ENCODE results near the gene APOC1. TPM values are rescaled to one million over a fixed set of nuclear protein-coding genes. Genes with fewer than 3 reads are reported as not detected.

APOC1 gene
- total RNA-seq, 1 donor from 2014 or later: 16.1 TPM

DNA sequence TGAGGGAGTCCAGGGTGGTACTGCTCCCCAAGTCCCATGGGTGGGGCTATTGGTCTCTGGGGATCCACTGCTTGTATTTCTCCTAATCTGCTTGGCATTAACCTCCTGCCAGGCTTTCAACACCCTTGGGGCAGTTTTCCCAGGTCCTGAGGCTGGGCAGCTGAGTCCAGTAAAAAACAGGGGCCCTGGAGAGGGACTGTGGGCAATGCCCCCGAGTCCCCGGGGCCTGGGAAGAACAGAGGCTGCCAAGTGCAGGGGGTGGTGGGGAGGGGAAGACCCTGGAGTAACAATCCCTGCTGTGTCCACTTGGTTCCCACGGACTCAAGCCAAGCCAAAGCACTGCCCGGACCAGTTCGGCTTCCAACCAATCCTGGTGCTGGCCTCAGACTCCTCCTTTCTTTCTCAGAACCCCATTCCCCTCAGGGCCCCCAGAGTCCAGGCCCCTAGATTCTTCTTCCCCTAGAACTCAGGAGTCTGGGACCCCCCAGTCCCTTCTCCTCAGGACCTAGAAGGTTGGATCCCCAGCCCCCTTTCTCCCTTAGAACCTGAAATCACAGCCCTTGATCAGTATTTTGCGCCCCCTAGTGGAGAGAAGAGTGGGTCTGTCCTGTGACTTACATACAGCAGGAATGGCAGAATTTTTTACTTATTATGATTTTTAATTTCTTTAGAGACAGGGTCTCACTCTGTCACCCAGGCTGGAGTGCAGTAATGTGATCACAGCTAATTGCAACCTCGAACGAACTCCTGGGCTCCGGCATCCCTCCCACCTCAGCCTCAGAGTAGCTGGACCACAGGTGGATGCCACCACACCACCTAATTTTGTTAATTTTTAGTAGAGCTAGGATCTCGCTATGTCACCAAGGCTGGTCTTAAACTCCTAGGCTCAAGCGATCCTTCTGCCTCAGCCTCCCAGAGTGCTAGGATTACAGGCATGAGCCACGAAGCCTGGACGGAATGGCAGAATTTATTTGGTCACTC is 37.1 kb downstream of the APOC1 start:
- H3K9ac ChIP-seq: no peak overlapping the region
- peaks cover 7% of the 10 kb centered on the region for H3K4me1 ChIP-seq
- no peak overlapping the region for H2AFZ ChIP-seq (replicated peaks)

DNA sequence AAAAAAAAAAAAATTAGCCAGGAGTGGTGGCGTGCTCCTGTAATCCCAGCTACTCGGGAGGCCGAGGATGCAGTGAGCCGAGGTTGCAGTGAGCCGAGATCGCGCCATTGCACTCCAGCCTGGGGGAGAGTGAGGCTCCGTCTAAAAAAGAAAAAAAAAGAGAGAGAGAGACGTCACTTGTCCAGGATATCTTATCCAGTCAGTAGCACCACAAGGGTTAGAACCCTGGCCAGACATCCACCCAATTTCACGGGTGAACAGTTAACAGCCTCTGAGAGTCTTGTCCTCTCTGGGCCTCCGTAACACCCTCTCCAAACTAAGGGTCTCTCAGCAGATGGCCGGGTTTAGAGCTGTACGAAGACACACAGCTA is 39.9 kb downstream of the APOC1 start:
- H3K27me3 Mint-ChIP-seq (ENCODE audit: insufficient read depth, low read depth): peaks cover 7% of the 10 kb centered on the region
- peak overlapping the region; percentile 97 for H2AFZ ChIP-seq (replicated peaks)
- H4K20me1 ChIP-seq (ENCODE audit: low read depth): peaks cover 37% of the 10 kb centered on the region
- DNase-seq (ENCODE audit: low spot score): no peak
- peaks cover 45% of the 10 kb centered on the region for H3K79me2 ChIP-seq (ENCODE audit: low read depth)
- H3F3A ChIP-seq (ENCODE audit: low read depth): peaks cover 20% of the 10 kb centered on the region
- H3K4me3 ChIP-seq: peak overlapping the region; percentile 98
- no peaks in the 10 kb centered on the region for H3K27me3 ChIP-seq
- H3K27ac Mint-ChIP-seq: peak overlapping the region; percentile 98
- H3K27ac ChIP-seq: peak overlapping the region; percentile 90
- H3K4me1 Mint-ChIP-seq: peaks cover 34% of the 10 kb centered on the region
- peak overlapping the region; percentile 77 for H3K9ac ChIP-seq
- H3K4me2 ChIP-seq: peak overlapping the region; percentile 87
- peaks cover 7% of the 10 kb centered on the region for H3K4me1 ChIP-seq
- peak overlapping the region; percentile 98 for H3K4me3 Mint-ChIP-seq
- no peaks in the 10 kb centered on the region for H3K9me3 Mint-ChIP-seq
- TF ChIP-seq EZH2 (IDR thresholded peaks at IDR 0.05): no peak
- no peak for TF ChIP-seq EZH2phosphoT487 (IDR thresholded peaks at IDR 0.05)
- TF ChIP-seq, protein P1, sequence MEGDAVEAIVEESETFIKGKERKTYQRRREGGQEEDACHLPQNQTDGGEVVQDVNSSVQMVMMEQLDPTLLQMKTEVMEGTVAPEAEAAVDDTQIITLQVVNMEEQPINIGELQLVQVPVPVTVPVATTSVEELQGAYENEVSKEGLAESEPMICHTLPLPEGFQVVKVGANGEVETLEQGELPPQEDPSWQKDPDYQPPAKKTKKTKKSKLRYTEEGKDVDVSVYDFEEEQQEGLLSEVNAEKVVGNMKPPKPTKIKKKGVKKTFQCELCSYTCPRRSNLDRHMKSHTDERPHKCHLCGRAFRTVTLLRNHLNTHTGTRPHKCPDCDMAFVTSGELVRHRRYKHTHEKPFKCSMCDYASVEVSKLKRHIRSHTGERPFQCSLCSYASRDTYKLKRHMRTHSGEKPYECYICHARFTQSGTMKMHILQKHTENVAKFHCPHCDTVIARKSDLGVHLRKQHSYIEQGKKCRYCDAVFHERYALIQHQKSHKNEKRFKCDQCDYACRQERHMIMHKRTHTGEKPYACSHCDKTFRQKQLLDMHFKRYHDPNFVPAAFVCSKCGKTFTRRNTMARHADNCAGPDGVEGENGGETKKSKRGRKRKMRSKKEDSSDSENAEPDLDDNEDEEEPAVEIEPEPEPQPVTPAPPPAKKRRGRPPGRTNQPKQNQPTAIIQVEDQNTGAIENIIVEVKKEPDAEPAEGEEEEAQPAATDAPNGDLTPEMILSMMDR (IDR thresholded peaks at IDR 0.05): no peak
- H3K36me3 ChIP-seq: no peaks in the 10 kb centered on the region
- peaks cover 1% of the 10 kb centered on the region for H3K36me3 Mint-ChIP-seq
- H3K9me3 ChIP-seq (ENCODE audit: low read depth): no peaks in the 10 kb centered on the region

More for the DNA sequence above, 37.1 kb downstream of the APOC1 start:
- no peak overlapping the region for H3K27ac ChIP-seq
- H3K4me3 ChIP-seq: no peak overlapping the region
- peaks cover 20% of the 10 kb centered on the region for H3F3A ChIP-seq (ENCODE audit: low read depth)
- peaks cover 7% of the 10 kb centered on the region for H3K27me3 Mint-ChIP-seq (ENCODE audit: insufficient read depth, low read depth)
- H3K36me3 ChIP-seq: no peaks in the 10 kb centered on the region
- no peaks in the 10 kb centered on the region for H3K9me3 ChIP-seq (ENCODE audit: low read depth)
- no peak overlapping the region for H3K27ac Mint-ChIP-seq
- H3K79me2 ChIP-seq (ENCODE audit: low read depth): peaks cover 18% of the 10 kb centered on the region
- peaks cover 12% of the 10 kb centered on the region for H4K20me1 ChIP-seq (ENCODE audit: low read depth)
- H3K4me2 ChIP-seq: no peak overlapping the region
- H3K27me3 ChIP-seq: no peaks in the 10 kb centered on the region
- peak; percentile 92 for DNase-seq (ENCODE audit: low spot score)
- peaks cover 1% of the 10 kb centered on the region for H3K36me3 Mint-ChIP-seq
- peaks cover 23% of the 10 kb centered on the region for H3K4me1 Mint-ChIP-seq
- H3K4me3 Mint-ChIP-seq: no peak overlapping the region
- H3K9me3 Mint-ChIP-seq: no peaks in the 10 kb centered on the region
- TF ChIP-seq, protein P1 (IDR thresholded peaks at IDR 0.05): peak; percentile 99
- no peak for TF ChIP-seq EZH2phosphoT487 (IDR thresholded peaks at IDR 0.05)

DNA sequence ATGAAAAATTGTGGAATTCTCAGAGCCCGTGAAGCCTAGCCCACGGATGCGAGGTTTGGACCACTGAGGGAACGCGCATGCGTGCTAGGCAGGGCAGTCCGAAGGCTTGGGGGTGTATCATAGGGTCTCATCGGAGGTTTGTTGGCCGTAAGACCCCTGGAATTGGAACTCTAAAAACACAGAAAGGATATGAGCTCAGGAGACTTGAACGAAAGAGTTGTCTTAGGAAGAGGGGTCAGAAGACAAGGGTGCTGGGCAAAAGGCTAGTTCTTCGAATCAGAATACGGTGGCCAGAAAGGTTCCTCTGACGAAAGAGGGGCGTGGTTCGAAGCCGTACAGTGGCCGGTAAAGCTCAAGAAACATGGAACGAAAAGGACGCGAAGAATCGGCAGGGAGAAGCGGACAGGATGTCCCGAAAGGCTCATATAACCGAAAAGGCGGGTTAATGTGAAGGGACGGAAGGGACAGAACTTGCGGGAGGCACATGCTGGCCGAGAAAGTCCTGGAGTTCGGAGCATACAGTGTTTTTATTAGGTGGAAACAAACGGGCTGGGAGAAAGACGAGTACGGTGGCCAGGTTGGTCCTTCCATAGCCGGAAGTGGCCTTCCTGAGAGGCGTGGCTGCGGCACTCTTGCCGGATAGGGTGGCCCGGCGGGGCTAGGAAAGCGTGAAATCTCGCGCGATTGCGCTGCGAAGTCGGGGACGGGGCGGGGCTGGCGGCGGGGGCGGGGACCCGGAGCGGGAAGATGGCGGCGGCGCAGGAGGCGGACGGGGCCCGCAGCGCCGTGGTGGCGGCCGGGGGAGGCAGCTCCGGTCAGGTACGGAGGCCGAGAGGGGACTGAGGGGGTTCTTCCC is 40.5 kb downstream of the APOC1 start, which contains the start of gene CLPTM1:
CLPTM1 (plus strand) TSS at position 732 of the 856 bp plus-strand sequence; CDS start at position 748, 16 bp downstream.
- Mint-ChIP-seq H3K36me3 (peaks cover 1% of the 10 kb centered on the region), H3K9me3 (no peaks in the 10 kb centered on the region), H3K4me3 (peak within 1 kb of the TSS; percentile 98), H3K4me1 (peaks cover 34% of the 10 kb centered on the region), H3K27ac (peak within 1 kb of the TSS; percentile 98), H3K27me3 (ENCODE audit: insufficient read depth, low read depth) (peaks cover 7% of the 10 kb centered on the region)
- Histone ChIP-seq H3K9ac (peak within 1 kb of the TSS; percentile 99), H3F3A (ENCODE audit: low read depth) (peaks cover 20% of the 10 kb centered on the region), H2AFZ (replicated peaks) (peak within 1 kb of the TSS; percentile 97), H3K27ac (peak within 1 kb of the TSS; percentile 90), H3K27me3 (no peaks in the 10 kb centered on the region), H3K4me1 (peaks cover 7% of the 10 kb centered on the region), H3K36me3 (no peaks in the 10 kb centered on the region), H3K4me3 (peak within 1 kb of the TSS; percentile 98), H3K9me3 (ENCODE audit: low read depth) (no peaks in the 10 kb centered on the region), H3K79me2 (ENCODE audit: low read depth) (peaks cover 52% of the 10 kb centered on the region), H4K20me1 (ENCODE audit: low read depth) (peaks cover 43% of the 10 kb centered on the region), H3K4me2 (peak within 1 kb of the TSS; percentile 100)
- no peak for TF ChIP-seq EZH2phosphoT487 (IDR thresholded peaks at IDR 0.05)
- peak; percentile 12 for TF ChIP-seq EZH2 (IDR thresholded peaks at IDR 0.05)
- peak; percentile 99 for DNase-seq (ENCODE audit: low spot score)
